Body of pancreas (tissue), 4 donors: ENCODE measurements around the gene ARHGAP42. TPM values are rescaled to one million over a fixed set of nuclear protein-coding genes. Genes with fewer than 3 reads are reported as not detected.

Source experiments
- ATAC-seq: fragments of 150-250 bp; one replicate; pipeline ENCODE4 v1.9.1; 2016
- DNase-seq, 4 donors: peaks; one replicate each; pipeline ENCODE4 v3.0.0-alpha.2; 2019
- H3K27ac ChIP-seq, 4 donors: fragments of 200-600 bp; sonication (generic); 1 replicate in 3 of 4; 2 replicates in 1 of 4; pipeline versions ENCODE4 v1.5.1 to v1.6.1; 2016 to 2019; ENCODE audit warnings: mild to moderate bottlenecking in 1 of 4, mixed read lengths in 1 of 4, moderate library complexity in 1 of 4
- H3K27me3 ChIP-seq, 2 donors: fragments of 200-600 bp; sonication (generic); one replicate each; pipeline ENCODE4 v1.6.0; 2016; ENCODE audit warnings: mild to moderate bottlenecking in 1 of 2
- H3K36me3 ChIP-seq, 2 donors: fragments of 200-600 bp; sonication (generic); replicated peaks in 1 of 2; 2 replicates each; pipeline ENCODE4 v1.5.1; 2016; ENCODE audit warnings: low read depth in 2 of 2; ENCODE audit not compliant: insufficient read depth in 1 of 2
- H3K4me1 ChIP-seq: fragments of 200-600 bp; sonication (generic); one replicate; pipeline ENCODE4 v1.6.0; 2016
- H3K4me3 ChIP-seq, 2 donors: fragments of 200-600 bp; sonication (generic); 1 replicate in 1 of 2; 2 replicates in 1 of 2; pipeline ENCODE4 v1.5.1; 2016 to 2019
- H3K9me3 ChIP-seq, 3 donors: fragments of 200-600 bp; sonication (generic); 1 replicate in 2 of 3; 2 replicates in 1 of 3; pipeline ENCODE4 v1.5.1; 2016
- CTCF ChIP-seq, 7 experiments: fragments of 450-650 bp in 4 of 7; fragments of 200-600 bp in 3 of 7; sonication (generic) in 3 of 7; IDR thresholded peaks; one replicate each; pipeline ENCODE4 v1.5.1; 2016 to 2019; ENCODE audit warnings: antibody characterized with exemption in 7 of 7
- POLR2A ChIP-seq, 3 donors: fragments of 450-650 bp; IDR thresholded peaks; one replicate each; pipeline ENCODE4 v1.6.1; 2016; ENCODE audit warnings: antibody characterized with exemption in 3 of 3, mild to moderate bottlenecking in 2 of 3
- WGBS, 2 donors: methylation state at CpG; one replicate each; pipeline ENCODE4 v1.1.5; 2017; 5-methylcytosine and 5-hydroxymethylcytosine counted together
- intact Hi-C: fragments of 100-400 bp; cut with DNase I; formaldehyde crosslinking; loops from one replicate; pipeline ENCODE4 v1.15.1; 2023
- total RNA-seq, 2 donors: library from RNA; depleted of rRNA; stranded (reverse); fragments of >200 nt; gene quantifications; one replicate each; pipeline ENCODE4 v1.1.0, GENCODE V29; 2016

The ARHGAP42 gene
- total RNA-seq, 2 donors from 2014 or later: 3.6 to 4.7 TPM

GRCh38 chr11:100870138-100870537 is 183.1 kb downstream of the ARHGAP42 start:
- no peak overlapping the region for H3K27ac ChIP-seq
- TF ChIP-seq POLR2A (IDR thresholded peaks at IDR 0.05) (no peak), CTCF (IDR thresholded peaks at IDR 0.05) (no peak)
- ATAC-seq (no peak), DNase-seq (no peak)
- no peaks in the 10 kb centered on the region for H3K36me3 ChIP-seq
- 59 to 83% methylated on average over 4 of the region's 4 CpGs for WGBS, 2 donors
- no peak overlapping the region for H3K4me3 ChIP-seq
- H3K9me3 ChIP-seq: no peaks in the 10 kb centered on the region
- no peaks in the 10 kb centered on the region for H3K4me1 ChIP-seq
- intact Hi-C loops: no loop called here
- H3K27me3 ChIP-seq: no peaks in the 10 kb centered on the region

GRCh38 chr11:100872951-100873740 is 186.1 kb downstream of the ARHGAP42 start:
- Histone ChIP-seq H3K4me3 (no peak overlapping the region), H3K27me3 (no peaks in the 10 kb centered on the region), H3K27ac (no peak overlapping the region), H3K36me3 (no peaks in the 10 kb centered on the region), H3K9me3 (no peaks in the 10 kb centered on the region), H3K4me1 (no peaks in the 10 kb centered on the region)
- whole genome bisulfite sequencing, 2 donors: 73 to 74% methylated on average over 3 of the region's 3 CpGs
- no peak for TF ChIP-seq CTCF (IDR thresholded peaks at IDR 0.05)
- TF ChIP-seq POLR2A (IDR thresholded peaks at IDR 0.05): no peak
- DNase-seq (no peak), ATAC-seq (no peak)
- intact Hi-C loops: no loop called here

GRCh38 chr11:100874203-100874602 is 187.1 kb downstream of the ARHGAP42 start:
- intact Hi-C loops: no loop called here
- no peak overlapping the region for H3K27ac ChIP-seq
- H3K9me3 ChIP-seq: no peaks in the 10 kb centered on the region
- no peak for ATAC-seq
- H3K4me1 ChIP-seq: no peaks in the 10 kb centered on the region
- DNase-seq: no peak
- WGBS, 2 donors: 78 to 89% methylated on average over 4 of the region's 4 CpGs
- TF ChIP-seq CTCF (IDR thresholded peaks at IDR 0.05) (no peak), POLR2A (IDR thresholded peaks at IDR 0.05) (no peak)
- no peaks in the 10 kb centered on the region for H3K36me3 ChIP-seq
- H3K4me3 ChIP-seq: no peak overlapping the region
- H3K27me3 ChIP-seq: no peaks in the 10 kb centered on the region

GRCh38 chr11:100875521-100875869 is 188.4 kb downstream of the ARHGAP42 start:
- TF ChIP-seq POLR2A (IDR thresholded peaks at IDR 0.05): no peak
- no peak for TF ChIP-seq CTCF (IDR thresholded peaks at IDR 0.05)
- intact Hi-C loops: no loop called here

More at GRCh38 chr11:100875521-100875869, 188.4 kb downstream of the ARHGAP42 start:
- ATAC-seq: no peak
- Histone ChIP-seq H3K36me3 (no peaks in the 10 kb centered on the region), H3K4me1 (no peaks in the 10 kb centered on the region), H3K27ac (no peak overlapping the region), H3K9me3 (no peaks in the 10 kb centered on the region), H3K27me3 (no peaks in the 10 kb centered on the region), H3K4me3 (no peak overlapping the region)
- no peak for DNase-seq
- WGBS, 2 donors: 84 to 86% methylated on average over 8 of the region's 8 CpGs
